IMR-90 (cell line): ENCODE data around the gene WASF1. TPM values are rescaled to one million over a fixed set of nuclear protein-coding genes. Genes with fewer than 3 reads are reported as not detected.

Source experiments
- ATAC-seq: fragments of 200-7000 bp; cut with Tn5 transposase; 2 replicates; pipeline ENCODE4 v1.9.1; 2020; ENCODE audit warnings: low read depth, mild to moderate bottlenecking, moderate library complexity
- BruUV-seq: library from RNA; stranded (reverse); fragments of 400-500 nt; replicated peaks from 2 replicates; lab custom pipeline; 2021; lab: Mats Ljungman, UMichigan
- CTCF ChIA-PET: fragments of 300-600 bp; formaldehyde crosslinking; extraction: SDS; loops from one replicate; lab custom pipeline; 2021; ENCODE audit warnings: antibody characterized with exemption; lab: Yijun Ruan, JAX
- POLR2A ChIA-PET: fragments of 300-600 bp; sonication (Branson Sonifier 250); formaldehyde crosslinking; loops from one replicate; lab custom pipeline; 2022; ENCODE audit warnings: antibody characterized with exemption; ENCODE audit not compliant: unreplicated experiment; lab: Charles Lee
- DNase-seq: peaks from one replicate; pipeline ENCODE4 v3.0.0; 2013
- H2AFZ ChIP-seq: replicated peaks from 2 replicates; pipeline ENCODE3; 2013; ENCODE audit warnings: low read length, mild to moderate bottlenecking; ENCODE audit not compliant: poor library complexity
- H2AK5ac ChIP-seq: 2 replicates; pipeline ENCODE4 v1.6.1; 2013; ENCODE audit warnings: low read depth, low read length, inconsistent platforms
- H2AK9ac ChIP-seq: replicated peaks from 2 replicates; pipeline ENCODE3; 2013; ENCODE audit warnings: mild to moderate bottlenecking, low read depth, low read length, moderate library complexity; ENCODE audit not compliant: poor library complexity
- H2BK120ac ChIP-seq: 2 replicates; pipeline ENCODE4 v1.6.1; 2013; ENCODE audit warnings: low read depth, low read length, inconsistent platforms
- H2BK15ac ChIP-seq: 3 replicates; pipeline ENCODE4 v1.6.1; 2013; ENCODE audit warnings: low read depth, low read length, inconsistent platforms
- H2BK20ac ChIP-seq: 2 replicates; pipeline ENCODE4 v1.6.1; 2013; ENCODE audit warnings: low read depth, mild to moderate bottlenecking, inconsistent platforms, low read length, moderate library complexity
- H2BK5ac ChIP-seq: 2 replicates; pipeline ENCODE4 v1.6.1; 2013; ENCODE audit warnings: mild to moderate bottlenecking, low read depth, low read length, inconsistent platforms; ENCODE audit not compliant: poor library complexity, severe bottlenecking
- H3K14ac ChIP-seq: replicated peaks from 2 replicates; pipeline ENCODE4 v1.6.1; 2013; ENCODE audit warnings: low read depth, low read length, inconsistent platforms
- H3K18ac ChIP-seq: 2 replicates; pipeline ENCODE4 v1.6.1; 2013; ENCODE audit warnings: low read depth, low read length, control low read depth
- H3K23ac ChIP-seq: 2 replicates; pipeline ENCODE4 v1.6.1; 2013; ENCODE audit warnings: low read depth, low read length, inconsistent platforms
- H3K27ac ChIP-seq: 2 replicates; pipeline ENCODE4 v1.5.1; 2013; ENCODE audit warnings: mild to moderate bottlenecking, control low read depth, low read length; ENCODE audit not compliant: insufficient read depth
- H3K27me3 ChIP-seq: 2 replicates; pipeline ENCODE4 v1.6.1; 2013; ENCODE audit warnings: low read length; ENCODE audit not compliant: control insufficient read depth, insufficient read depth
- H3K36me3 ChIP-seq: 2 replicates; pipeline ENCODE4 v1.6.1; 2013; ENCODE audit warnings: low read length, mixed read lengths; ENCODE audit not compliant: control insufficient read depth, insufficient read depth
- H3K4ac ChIP-seq: 2 replicates; pipeline ENCODE4 v1.6.1; 2013; ENCODE audit warnings: low read depth, low read length, inconsistent platforms
- H3K4me1 ChIP-seq: 2 replicates; pipeline ENCODE4 v1.6.1; 2013; ENCODE audit warnings: low read length, mixed read lengths; ENCODE audit not compliant: control insufficient read depth, insufficient read depth
- H3K4me2 ChIP-seq: 2 replicates; pipeline ENCODE4 v1.6.1; 2013; ENCODE audit warnings: low read depth, mild to moderate bottlenecking, control low read depth, low read length, moderate library complexity
- H3K4me3 ChIP-seq: 2 replicates; pipeline ENCODE4 v1.5.1; 2013; ENCODE audit warnings: low read depth, mild to moderate bottlenecking, control low read depth, low read length, moderate library complexity; ENCODE audit not compliant: insufficient read depth
- H3K56ac ChIP-seq: 2 replicates; pipeline ENCODE4 v1.6.1; 2013; ENCODE audit warnings: low read length, inconsistent platforms; ENCODE audit not compliant: insufficient read depth; ENCODE audit errors: extremely low read depth
- H3K79me1 ChIP-seq, 2 experiments: 2 replicates each; pipeline ENCODE4 v1.6.1; 2013; ENCODE audit warnings: low read length in 2 of 2, inconsistent platforms in 1 of 2, low read depth in 1 of 2
- H3K9ac ChIP-seq: 2 replicates; pipeline ENCODE4 v1.6.1; 2013; ENCODE audit warnings: low read depth, low read length, control low read depth
- H3K9me1 ChIP-seq: 2 replicates; pipeline ENCODE4 v1.6.1; 2013; ENCODE audit warnings: low read length, inconsistent platforms; ENCODE audit not compliant: insufficient read depth
- H3K9me3 ChIP-seq: 2 replicates; pipeline ENCODE4 v1.6.1; 2013; ENCODE audit warnings: low read length; ENCODE audit not compliant: control insufficient read depth, insufficient read depth
- H4K20me1 ChIP-seq: 2 replicates; pipeline ENCODE4 v1.6.1; 2013; ENCODE audit warnings: low read length, inconsistent platforms; ENCODE audit not compliant: insufficient read depth
- H4K5ac ChIP-seq: 2 replicates; pipeline ENCODE4 v1.6.1; 2013; ENCODE audit warnings: mild to moderate bottlenecking, low read depth, low read length, control low read depth
- H4K8ac ChIP-seq, 2 experiments: 2 replicates each; pipeline ENCODE4 v1.6.1; 2013; ENCODE audit warnings: low read depth in 2 of 2, low read length in 2 of 2, control low read depth in 1 of 2, inconsistent platforms in 1 of 2
- H4K91ac ChIP-seq: 2 replicates; pipeline ENCODE4 v1.6.1; 2013; ENCODE audit warnings: low read depth, low read length, inconsistent platforms; ENCODE audit not compliant: insufficient read depth
- MAFK ChIP-seq: IDR thresholded peaks from 2 replicates; pipeline ENCODE4 v1.6.1; 2012; ENCODE audit warnings: low read depth, low read length, improper control_type of control experiment
- NFE2L2 ChIP-seq: fragments of 150-350 bp; IDR thresholded peaks from 2 replicates; pipeline ENCODE4 v1.6.1; 2016; ENCODE audit warnings: low read depth, mild to moderate bottlenecking, low read length
- WGBS, 2 experiments: methylation state at CpG; one replicate each; pipeline versions ENCODE4 v1.1.5 to v1.1.7; 2013; ENCODE audit warnings: missing lambda C conversion rate in 2 of 2; ENCODE audit not compliant: insufficient read length in 1 of 2; ENCODE audit errors: extremely low coverage in 2 of 2; 5-methylcytosine and 5-hydroxymethylcytosine counted together
- dilution Hi-C: fragments of 300-500 bp; cut with HindIII; formaldehyde crosslinking; loops from one replicate; pipeline ENCODE4 v1.14.3; 2018; ENCODE audit warnings: low sequenced_read_pairs; ENCODE audit not compliant: unreplicated experiment
- in situ Hi-C: fragments of 300-500 bp; cut with MboI; formaldehyde crosslinking; loops from 3 replicates; pipeline ENCODE4 v1.14.3; 2019; ENCODE audit warnings: low sequenced_read_pairs, inconsistent platforms, mixed read lengths
- intact Hi-C: fragments of 100-400 bp; cut with micrococcal nuclease; formaldehyde crosslinking; loops from 2 replicates; pipeline ENCODE4 v1.10.0; 2022
- polyA plus RNA-seq, 3 experiments: library from polyadenylated mRNA; depleted of rRNA; stranded (reverse); fragments of >200 nt; gene quantifications; 2 replicates each; pipeline ENCODE4 v1.2.3, GENCODE V29; 2012; ENCODE audit warnings: low replicate concordance in 1 of 3
- total RNA-seq: library from RNA; depleted of rRNA; stranded (reverse); fragments of >200 nt; gene quantifications from 2 replicates; pipeline ENCODE4 v1.2.3, GENCODE V29; 2012

Gene WASF1
- total and polyA plus RNA-seq, 2 of the 4 experiments (the other 2 are of a cell fraction), result 3.0 to 17.3 TPM

DNA sequence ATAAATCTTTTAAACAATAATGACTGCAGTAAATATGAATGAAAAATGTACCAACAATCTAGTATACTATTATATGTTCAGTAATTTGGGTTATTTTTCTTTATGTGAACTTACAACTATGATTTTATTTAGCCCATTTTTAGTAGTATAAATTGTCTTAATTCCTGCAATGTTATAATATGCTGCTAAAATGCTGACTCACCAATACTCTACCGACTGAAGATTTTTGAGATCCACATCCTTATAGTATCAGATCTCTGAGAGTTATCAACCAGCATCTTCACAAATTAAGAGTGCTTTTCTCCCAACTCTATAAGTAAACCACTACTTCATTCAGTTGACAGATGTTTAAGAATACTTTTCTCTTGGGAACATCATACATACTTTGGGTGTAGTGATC is 17.4 kb upstream of the WASF1 start:
- Histone ChIP-seq H4K5ac (no peak overlapping the region), H3K56ac (no peak overlapping the region), H4K91ac (no peak overlapping the region), H2BK5ac (no peak overlapping the region), H3K27ac (no peak overlapping the region), H2BK15ac (no peak overlapping the region), H3K4ac (no peak overlapping the region), H3K23ac (no peak overlapping the region), H4K8ac (no peak overlapping the region), H2AK9ac (no peak overlapping the region), H3K4me1 (no peaks in the 10 kb centered on the region), H3K36me3 (peaks cover 2% of the 10 kb centered on the region; the same call in 1 of the 2 replicates), H2BK20ac (no peak overlapping the region), H3K14ac (no peak overlapping the region), H3K9me3 (no peaks in the 10 kb centered on the region), H3K9me1 (no peaks in the 10 kb centered on the region), H2AK5ac (no peak overlapping the region), H4K20me1 (no peaks in the 10 kb centered on the region; the same call in 1 of the 2 replicates), H3K18ac (no peak overlapping the region), H3K4me3 (no peak overlapping the region), H3K27me3 (no peaks in the 10 kb centered on the region), H3K9ac (no peak overlapping the region), H3K79me1 (peaks cover 5 to 26% of the 10 kb centered on the region in 2 experiments; a peak in 3 of 4 replicates), H2BK120ac (no peak overlapping the region), H3K4me2 (no peak overlapping the region), H2AFZ (no peak overlapping the region)
- ChIA-PET POLR2A (no interaction called here), CTCF (no interaction called here)
- intact Hi-C loops (no loop called here), in situ Hi-C loops (no loop called here), dilution Hi-C loops (no loop called here)
- WGBS, 2 experiments, result no CpG with 5 or more reads among the region's 1 CpG
- no peak for DNase-seq
- TF ChIP-seq NFE2L2 (no peak), MAFK (peak; percentile 95)
- no peak for ATAC-seq
- no TSS peak for BruUV-seq
